Measurements from ENCODE around the gene GAB2.
"Not testable (repeated sequence)": the region's sequence is repeated elsewhere in the genome, so short reads cannot be mapped to it uniquely, and the experiment has no call there.

The GAB2 gene

DNA sequence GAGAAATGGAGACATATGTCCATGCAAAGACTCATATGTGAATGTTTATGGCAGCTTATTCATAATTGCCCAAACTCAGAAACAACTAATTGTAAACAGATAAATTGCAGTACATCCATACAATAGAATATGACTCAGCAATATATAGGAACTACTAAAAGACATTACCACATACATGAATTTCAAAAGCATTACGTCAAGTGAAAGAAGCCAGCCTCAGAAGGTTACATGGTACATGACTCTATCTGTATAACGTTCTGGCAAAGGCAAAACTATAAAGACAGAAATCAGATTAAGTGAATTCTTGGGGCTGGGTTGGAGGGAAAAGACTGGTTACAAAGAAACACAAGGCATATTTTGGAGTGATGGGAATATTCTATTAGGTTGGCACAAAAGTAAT, 236.4 kb downstream of the GAB2 start:
- no peak for DNase-seq (ENCODE audit: low spot score)

DNA sequence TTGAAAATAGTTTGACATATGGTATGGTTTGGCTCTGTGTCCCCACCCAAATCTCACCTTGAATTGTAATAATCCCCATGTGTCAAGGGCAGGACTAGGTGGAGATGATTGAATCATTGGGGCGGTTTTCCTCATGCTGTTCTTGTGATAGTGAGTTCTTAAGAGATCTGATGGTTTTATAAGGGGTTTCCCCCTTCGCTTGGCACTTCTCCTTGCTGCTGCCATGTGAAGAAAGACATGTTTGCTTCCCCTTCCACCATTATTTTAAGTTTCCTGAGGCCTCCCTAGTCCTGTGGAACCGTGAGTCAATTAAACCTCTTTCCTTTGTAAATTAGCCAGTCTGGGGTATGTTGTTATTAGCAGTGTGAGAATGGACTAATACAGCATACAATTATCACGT, 236.9 kb downstream of the GAB2 start:
- DNase-seq (ENCODE audit: low spot score): no peak

DNA sequence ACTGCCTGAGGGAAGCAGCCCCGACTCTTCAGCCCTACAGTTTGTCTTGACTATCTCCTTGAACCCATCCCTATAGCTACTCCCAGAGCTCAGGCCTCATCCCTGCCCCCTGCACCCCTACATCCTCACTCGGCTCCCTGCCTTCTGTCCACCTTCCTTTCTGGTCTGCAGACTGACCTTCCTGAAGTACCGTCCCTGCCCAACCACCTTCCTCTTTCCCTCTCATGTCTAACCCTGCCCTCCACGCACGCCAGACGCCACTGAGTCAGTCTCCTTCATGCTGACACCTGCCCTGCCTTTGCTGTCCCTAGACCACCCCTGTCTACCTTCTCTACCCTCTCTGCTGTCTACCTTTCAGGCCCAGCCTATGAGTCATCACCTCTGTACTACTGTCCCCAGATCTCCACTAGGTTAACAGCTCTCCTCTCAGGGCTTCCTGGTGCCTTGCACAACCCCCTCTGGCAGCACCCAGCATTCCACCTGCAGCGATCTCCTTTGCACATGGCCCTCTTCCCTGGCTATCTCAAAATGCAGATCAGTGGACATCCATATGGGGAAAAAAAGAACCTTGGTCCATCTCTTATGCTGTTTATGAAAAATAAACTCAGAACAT, 238.1 kb downstream of the GAB2 start:
- DNase-seq (ENCODE audit: low spot score): no peak

DNA sequence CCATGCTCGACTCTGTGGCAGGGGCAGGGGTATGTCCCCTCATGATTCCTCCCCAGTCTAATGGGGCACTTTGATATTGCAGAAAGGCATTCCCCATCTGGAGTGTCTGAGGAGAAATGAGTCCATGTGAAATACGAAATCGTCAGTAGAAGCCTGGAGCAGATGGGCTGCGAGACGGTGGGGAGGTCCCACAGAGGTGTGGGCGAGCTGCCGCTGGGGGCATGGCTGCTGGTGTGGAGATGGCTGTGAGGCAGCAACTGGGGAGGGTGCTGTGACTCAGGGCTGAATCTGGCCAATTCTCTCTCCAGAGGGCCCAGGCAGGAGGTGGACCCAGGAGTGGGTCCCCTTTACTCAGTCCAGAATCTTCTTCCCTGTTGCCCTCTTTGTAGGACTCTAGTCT, 240.4 kb downstream of the GAB2 start:
- no peak for DNase-seq (ENCODE audit: low spot score)

DNA sequence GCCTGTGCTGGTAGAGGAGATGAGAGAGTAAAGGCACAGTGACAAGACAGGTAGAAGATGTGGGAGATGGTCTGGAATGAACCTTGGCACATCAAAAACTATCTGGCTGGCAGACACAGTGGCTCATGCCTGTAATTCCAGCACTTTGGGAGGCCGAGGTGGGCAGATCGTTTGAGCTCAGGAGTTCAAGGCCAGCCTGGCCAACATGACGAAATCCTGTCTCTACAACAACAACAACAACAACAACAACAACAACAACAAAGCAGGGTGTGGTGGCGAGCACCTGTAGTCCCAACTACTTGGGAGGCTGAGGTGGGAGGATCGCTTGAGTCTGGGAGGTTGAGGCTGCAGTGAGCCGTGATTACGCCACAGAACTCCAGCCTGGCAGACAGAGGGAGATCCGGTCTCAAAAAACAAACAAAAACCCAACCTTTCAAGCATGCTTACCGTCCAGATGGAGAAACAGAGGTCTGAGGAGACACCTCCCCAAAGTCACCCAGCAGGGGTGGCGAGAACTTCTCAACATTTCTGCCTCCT, 240.9 kb downstream of the GAB2 start:
- DNase-seq (ENCODE audit: low spot score): no peak

DNA sequence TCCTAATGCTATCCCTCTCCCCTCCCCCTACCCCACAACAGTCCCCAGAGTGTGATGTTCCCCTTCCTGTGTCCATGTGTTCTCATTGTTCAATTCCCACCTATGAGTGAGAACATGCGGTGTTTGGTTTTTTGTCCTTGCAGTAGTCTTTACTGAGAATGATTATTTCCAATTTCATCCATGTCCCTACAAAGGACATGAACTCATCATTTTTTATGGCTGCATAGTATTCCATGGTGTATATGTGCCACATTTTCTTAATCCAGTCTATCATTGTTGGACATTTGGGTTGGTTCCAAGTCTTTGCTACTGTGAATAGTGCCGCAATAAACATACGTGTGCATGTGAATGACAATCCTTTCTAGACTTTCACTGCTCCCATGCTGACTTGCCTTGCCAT, 241.8 kb downstream of the GAB2 start:
- DNase-seq (ENCODE audit: low spot score): not testable (repeated sequence)

DNA sequence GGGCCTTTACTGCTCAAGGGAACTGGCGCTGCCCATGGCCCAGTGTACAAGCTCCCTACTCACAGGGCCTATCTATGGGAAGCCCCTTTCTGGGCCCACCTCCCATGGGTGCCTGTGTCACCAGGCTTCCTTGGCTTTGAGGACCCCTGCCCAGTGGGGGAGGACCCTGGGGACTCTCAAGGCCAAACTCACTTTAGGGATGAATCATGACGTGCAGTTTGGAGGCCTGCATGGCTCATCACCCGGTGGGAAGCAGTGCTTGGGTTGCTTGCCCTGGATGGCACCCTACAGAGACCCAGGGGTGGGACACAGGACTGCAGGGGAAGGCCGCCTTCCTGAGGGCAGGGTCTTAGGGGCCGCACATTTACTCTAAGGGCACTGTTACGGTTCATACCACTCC, 245.7 kb downstream of the GAB2 start:
- no peak for DNase-seq (ENCODE audit: low spot score)

DNA sequence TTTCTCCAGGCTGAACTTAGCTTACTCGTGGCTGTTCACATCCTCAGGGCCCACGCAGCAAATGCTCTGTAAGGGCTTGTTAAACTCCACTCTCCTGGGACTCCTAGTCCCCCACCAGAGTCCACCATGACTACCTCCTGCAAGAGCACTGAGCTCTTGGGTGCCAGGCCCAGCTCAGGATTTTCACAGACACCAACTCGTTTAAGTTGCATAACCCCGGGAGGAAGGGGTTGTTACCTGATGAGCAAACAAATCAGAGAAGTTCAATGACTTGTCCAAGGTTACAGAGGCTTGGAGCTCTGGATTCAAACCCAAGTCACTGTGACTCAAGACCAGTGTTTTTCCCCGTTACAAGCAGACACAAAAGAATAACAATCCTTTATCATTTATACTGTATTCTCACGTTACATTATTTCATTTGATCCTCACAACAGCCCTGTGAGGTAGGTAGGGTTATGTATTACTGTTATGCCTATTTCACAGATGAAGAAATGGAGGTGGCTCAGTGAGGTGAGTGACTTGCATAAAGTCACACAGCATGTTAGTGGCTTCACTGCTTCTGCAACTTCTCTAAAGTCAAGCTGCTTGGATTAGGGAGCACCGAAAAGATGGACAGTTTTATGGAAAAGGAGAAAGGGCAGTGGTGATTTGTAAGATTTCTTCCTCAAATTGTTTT, 246.6 kb downstream of the GAB2 start:
- DNase-seq (ENCODE audit: low spot score): no peak

DNA sequence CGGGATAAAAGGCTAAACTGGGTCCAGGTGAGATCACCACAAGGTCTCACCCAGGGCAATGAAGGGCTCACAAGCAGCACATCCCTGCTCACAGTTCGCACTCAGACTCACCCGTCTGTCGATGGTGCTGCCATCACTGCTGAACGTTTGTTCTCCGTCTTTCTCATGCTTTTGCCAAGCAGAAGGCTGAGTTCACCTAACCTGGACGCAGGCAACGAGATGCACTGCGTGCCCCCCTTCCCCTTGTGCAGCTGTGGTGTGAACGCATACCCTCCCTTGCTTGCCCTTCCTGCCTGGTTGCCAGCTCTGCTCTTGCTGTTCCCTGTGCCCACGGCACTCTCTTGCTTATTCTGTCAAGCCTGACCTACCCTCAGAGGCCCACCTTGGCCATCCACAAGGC, 247.2 kb downstream of the GAB2 start:
- DNase-seq (ENCODE audit: low spot score): no peak

DNA sequence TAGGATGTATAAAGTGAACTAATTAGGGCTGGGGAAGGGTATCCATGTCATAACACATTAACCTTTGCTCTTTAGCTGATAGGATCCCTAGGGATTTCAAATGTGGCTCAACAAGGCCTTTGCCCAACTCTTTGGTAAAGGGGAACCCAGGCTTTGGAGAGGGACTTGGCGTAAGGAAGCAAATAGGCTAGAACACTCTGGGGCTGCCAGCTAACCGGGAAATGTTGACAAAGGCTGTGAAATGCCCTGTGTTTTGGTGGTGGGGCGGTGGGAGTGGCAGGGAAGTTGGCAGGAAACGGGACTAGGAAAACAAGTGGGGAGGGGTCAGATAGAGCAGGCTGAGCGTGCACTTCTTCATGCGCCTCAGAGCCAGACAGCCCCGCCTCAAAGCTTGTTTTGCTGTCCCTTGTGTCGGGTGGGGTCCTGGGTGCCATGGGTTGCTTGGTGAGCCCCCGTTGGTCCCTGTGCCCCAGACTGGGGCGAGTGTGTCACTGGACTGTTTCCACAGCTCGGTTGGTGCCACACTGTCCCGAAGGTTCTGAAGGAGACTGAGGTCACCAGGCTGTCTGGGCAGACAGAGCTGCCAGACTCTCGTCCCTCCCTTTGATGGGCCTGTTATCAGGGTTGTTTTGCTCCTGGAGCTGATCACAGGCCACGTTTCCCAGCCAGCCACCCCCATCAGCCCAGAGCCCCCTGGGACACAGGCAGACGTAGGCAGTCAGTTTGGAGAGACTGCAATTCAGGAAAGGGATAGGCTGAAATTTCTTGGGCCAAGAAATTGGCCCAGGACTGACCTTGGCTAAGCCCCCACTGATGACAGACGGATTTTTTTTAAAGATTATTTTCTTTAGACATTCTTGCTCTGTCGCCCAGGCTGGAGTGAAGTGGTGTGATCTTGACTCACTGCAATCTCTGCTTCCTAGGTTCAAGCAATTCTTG, 248.8 kb downstream of the GAB2 start:
- no peak for DNase-seq (ENCODE audit: low spot score)

DNA sequence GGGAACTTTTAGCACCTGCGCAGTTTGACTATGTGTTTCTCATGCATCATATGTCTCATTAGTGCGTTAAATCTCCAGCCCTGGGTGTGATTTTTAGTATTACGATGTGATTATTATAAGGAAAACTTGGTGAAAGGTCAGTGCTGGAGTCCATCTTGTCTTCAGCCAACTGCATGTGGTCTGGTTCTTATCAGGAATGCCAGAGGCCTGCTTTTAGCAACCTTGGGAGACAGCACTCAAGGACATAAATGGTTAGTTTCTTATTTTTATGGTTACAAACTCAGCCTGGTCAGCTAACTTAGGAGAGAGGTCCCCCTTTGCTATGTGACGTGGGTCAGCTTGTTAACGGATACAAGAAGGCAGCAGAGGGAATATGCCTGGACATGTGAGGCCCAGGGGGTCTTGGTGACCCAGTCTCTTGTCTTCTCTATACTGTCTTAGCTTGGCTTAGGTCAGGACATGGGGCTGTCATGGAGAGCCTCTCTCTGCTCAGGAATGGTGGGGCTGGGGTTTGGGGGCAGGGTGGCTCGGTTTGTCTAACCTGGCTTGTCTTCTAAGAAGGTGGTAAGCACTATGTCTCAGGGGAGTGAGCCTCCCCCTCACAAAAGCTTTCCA, 250.7 kb downstream of the GAB2 start:
- no peak for DNase-seq (ENCODE audit: low spot score)
